SK-N-SH (cell line): ENCODE data around the gene KYNU. TPM values are rescaled to one million over a fixed set of nuclear protein-coding genes. Genes with fewer than 3 reads are reported as not detected.

ENCODE experiments used
- CTCF ChIA-PET: fragments of 300-600, 350-600 bp; formaldehyde crosslinking; extraction: SDS; loops from one replicate; lab custom pipeline; 2021; lab: Yijun Ruan, JAX
- POLR2A ChIA-PET: fragments of 350-600 bp; sonication (Branson Sonifier 250); formaldehyde crosslinking; extraction: SDS; loops from one replicate; lab custom pipeline; 2020; ENCODE audit warnings: antibody characterized with exemption, inconsistent platforms; lab: Yijun Ruan, JAX
- DNase-seq: peaks from one replicate; pipeline ENCODE4 v3.0.0; 2012
- H2AFZ ChIP-seq: fragments of 200-600 bp; sonication (generic); 2 replicates; pipeline ENCODE4 v1.8.1; 2016; ENCODE audit warnings: antibody characterized with exemption, mild to moderate bottlenecking, low read depth
- H3F3A ChIP-seq: fragments of 200-600 bp; sonication (generic); replicated peaks from 2 replicates; pipeline ENCODE3; 2016; ENCODE audit warnings: antibody characterized with exemption, mild to moderate bottlenecking; ENCODE audit not compliant: insufficient read depth
- H3K27ac ChIP-seq, 2 experiments: fragments of 200-500 bp in 1 of 2; fragments of 200-600 bp in 1 of 2; sonication (Bioruptor generic) in 1 of 2; sonication (generic), shearing (Covaris generic) in 1 of 2; 2 replicates each; pipeline versions ENCODE4 v1.5.1 to v1.6.1; 2014 to 2016; ENCODE audit warnings: low read depth in 2 of 2, inconsistent platforms in 1 of 2, low read length in 1 of 2, mild to moderate bottlenecking in 1 of 2, mixed read lengths in 1 of 2
- H3K27me3 ChIP-seq: fragments of 200-600 bp; sonication (generic), shearing (Covaris generic); 2 replicates; pipeline ENCODE4 v1.6.1; 2016; ENCODE audit warnings: mixed run types; ENCODE audit not compliant: insufficient read depth
- H3K36me3 ChIP-seq, 2 experiments: fragments of 200-500 bp in 1 of 2; fragments of 200-600 bp in 1 of 2; sonication (Bioruptor generic) in 1 of 2; sonication (generic) in 1 of 2; replicated peaks in 1 of 2; 2 replicates each; pipeline versions ENCODE3 to v1.5.1; 2014 to 2016; ENCODE audit warnings: low read length in 1 of 2, mild to moderate bottlenecking in 1 of 2; ENCODE audit not compliant: insufficient read depth in 2 of 2, control insufficient read depth in 1 of 2
- H3K4me1 ChIP-seq, 2 experiments: fragments of 200-500 bp in 1 of 2; fragments of 200-600 bp in 1 of 2; sonication (Bioruptor generic) in 1 of 2; sonication (generic), shearing (Covaris generic) in 1 of 2; 2 replicates each; pipeline versions ENCODE4 v1.5.1 to v1.6.1; 2014 to 2016; ENCODE audit warnings: low read depth in 1 of 2, low read length in 1 of 2, mixed run types in 1 of 2; ENCODE audit not compliant: insufficient read depth in 2 of 2, control insufficient read depth in 1 of 2
- H3K4me2 ChIP-seq: fragments of 200-600 bp; sonication (generic), shearing (Covaris generic); 2 replicates; pipeline ENCODE4 v1.6.1; 2017; ENCODE audit warnings: mixed run types
- H3K4me3 ChIP-seq, 2 experiments: fragments of 200-500 bp in 1 of 2; fragments of 200-600 bp in 1 of 2; sonication (Bioruptor generic) in 1 of 2; sonication (generic), shearing (Covaris generic) in 1 of 2; 2 replicates each; pipeline versions ENCODE4 v1.5.1 to v1.8.1; 2014 to 2016; ENCODE audit warnings: low read depth in 2 of 2, inconsistent platforms in 1 of 2, low read length in 1 of 2, mild to moderate bottlenecking in 1 of 2, mixed read lengths in 1 of 2, moderate library complexity in 1 of 2
- H3K79me2 ChIP-seq: fragments of 200-600 bp; sonication (generic); 2 replicates; pipeline ENCODE4 v1.8.1; 2017; ENCODE audit warnings: mild to moderate bottlenecking; ENCODE audit not compliant: insufficient read depth
- H3K9ac ChIP-seq: fragments of 200-600 bp; sonication (generic); 2 replicates; pipeline ENCODE4 v1.6.1; 2017; ENCODE audit warnings: mixed run types
- H3K9me2 ChIP-seq: fragments of 200-600 bp; sonication (generic); 2 replicates; pipeline ENCODE4 v1.6.1; 2017; ENCODE audit warnings: mixed run types
- H3K9me3 ChIP-seq: fragments of 200-600 bp; sonication (generic); 2 replicates; pipeline ENCODE4 v1.6.1; 2017; ENCODE audit warnings: mixed run types, mild to moderate bottlenecking, moderate library complexity
- H4K20me1 ChIP-seq: fragments of 200-600 bp; sonication (generic); 2 replicates; pipeline ENCODE4 v1.6.1; 2017; ENCODE audit warnings: mild to moderate bottlenecking, mixed run types; ENCODE audit not compliant: insufficient read depth
- ELF1 ChIP-seq: IDR thresholded peaks from 2 replicates; pipeline ENCODE4 v1.4.0; 2012
- EP300 ChIP-seq, 2 experiments: IDR thresholded peaks; 2 replicates each; pipeline versions ENCODE4 v1.4.0 to v1.6.1; 2012; ENCODE audit warnings: borderline replicate concordance in 1 of 2, low read depth in 1 of 2, low read length in 1 of 2
- EZH2phosphoT487 ChIP-seq: fragments of 200-600 bp; sonication (generic); IDR thresholded peaks from 2 replicates; pipeline ENCODE4 v1.6.1; 2017; ENCODE audit warnings: low read depth, mixed run types, mild to moderate bottlenecking, antibody characterized with exemption, moderate library complexity, borderline replicate concordance
- FOSL2 ChIP-seq: IDR thresholded peaks from 2 replicates; pipeline ENCODE4 v1.4.0; 2012; ENCODE audit warnings: low read depth, mild to moderate bottlenecking, moderate library complexity, borderline replicate concordance
- FOXJ3 ChIP-seq: sonication (generic); formaldehyde crosslinking; IDR thresholded peaks from 2 replicates; pipeline ENCODE4 v1.5.1; 2020; ENCODE audit warnings: mild to moderate bottlenecking, missing genetic modification reagents
- FOXM1 ChIP-seq: IDR thresholded peaks from 2 replicates; pipeline ENCODE4 v1.4.0; 2012; ENCODE audit warnings: low read depth, mild to moderate bottlenecking
- GATA2 ChIP-seq: sonication (generic); formaldehyde crosslinking; IDR thresholded peaks from 2 replicates; pipeline ENCODE4 v1.5.0; 2020; ENCODE audit warnings: mild to moderate bottlenecking, missing genetic modification reagents
- MAX ChIP-seq: IDR thresholded peaks from 2 replicates; pipeline ENCODE4 v1.4.0; 2012; ENCODE audit warnings: low read depth
- MXI1 ChIP-seq: IDR thresholded peaks from 2 replicates; pipeline ENCODE4 v1.6.1; 2012; ENCODE audit warnings: mild to moderate bottlenecking, low read depth, low read length, improper control_type of control experiment
- NFIC ChIP-seq: IDR thresholded peaks from 2 replicates; pipeline ENCODE4 v1.4.0; 2012; ENCODE audit warnings: borderline replicate concordance
- RCOR1 ChIP-seq: fragments of 150-350 bp; IDR thresholded peaks from 2 replicates; pipeline ENCODE4 v1.6.1; 2017; ENCODE audit warnings: antibody characterized with exemption, low read length
- RFX5 ChIP-seq: IDR thresholded peaks from 2 replicates; pipeline ENCODE4 v1.6.1; 2012; ENCODE audit warnings: mild to moderate bottlenecking, improper control_type of control experiment, low read length
- SMC3 ChIP-seq: IDR thresholded peaks from 2 replicates; pipeline ENCODE4 v1.6.1; 2012; ENCODE audit warnings: low read depth, low read length, improper control_type of control experiment
- TCF12 ChIP-seq: IDR thresholded peaks from 2 replicates; pipeline ENCODE4 v1.4.0; 2012
- USF2 ChIP-seq: fragments of 150-350 bp; IDR thresholded peaks from 2 replicates; pipeline ENCODE4 v1.6.1; 2017; ENCODE audit warnings: antibody characterized with exemption, low read length, low read depth, borderline replicate concordance
- WGBS: methylation state at CpG from one replicate; pipeline ENCODE4 v1.1.6; 2017; ENCODE audit warnings: low lambda C conversion rate; 5-methylcytosine and 5-hydroxymethylcytosine counted together
- polyA plus RNA-seq, 3 experiments: library from polyadenylated mRNA; depleted of rRNA; stranded (reverse); fragments of >200 nt; gene quantifications; 2 replicates each; pipeline ENCODE4 v1.2.3, GENCODE V29; 2012
- TF ChIP-seq, protein P1 (sequence below): IDR thresholded peaks from 2 replicates; pipeline ENCODE4 v1.6.1; 2012; ENCODE audit warnings: mild to moderate bottlenecking, low read depth, low read length, moderate library complexity
- TF ChIP-seq, protein P2 (sequence below): IDR thresholded peaks from 2 replicates; pipeline ENCODE4; 2012
- TF ChIP-seq, protein P3 (sequence below): fragments of 200-600 bp; sonication (generic); IDR thresholded peaks from 2 replicates; pipeline ENCODE4 v1.6.1; 2017; ENCODE audit warnings: antibody characterized with exemption, mild to moderate bottlenecking, moderate library complexity

The KYNU gene
- polyA plus RNA-seq, 1 of the 3 experiments (the other 2 are of a cell fraction): not detected

- Histone ChIP-seq H3K27me3 (no peaks in the 10 kb centered on the region), H3K4me3 (no peak overlapping the region), H2AFZ (no peak overlapping the region), H3K9me3 (no peaks in the 10 kb centered on the region), H3K36me3 (no peaks in the 10 kb centered on the region), H3K27ac (no peak overlapping the region), H3K4me1 (no peaks in the 10 kb centered on the region), H3K9ac (no peak overlapping the region), H3F3A (no peaks in the 10 kb centered on the region), H3K4me2 (no peak overlapping the region)
- 42% methylated on average over 6 of the region's 6 CpGs for WGBS
- CTCF ChIA-PET: no interaction called here
- TF ChIP-seq ELF1 (no peak), FOSL2 (no peak), MXI1 (no peak), EZH2phosphoT487 (no peak), GATA2 (CRISPR knock-in tag) (no peak), TCF12 (no peak), RCOR1 (no peak), NFIC (no peak), SMC3 (no peak), FOXJ3 (no peak)
- TF ChIP-seq, protein P1, sequence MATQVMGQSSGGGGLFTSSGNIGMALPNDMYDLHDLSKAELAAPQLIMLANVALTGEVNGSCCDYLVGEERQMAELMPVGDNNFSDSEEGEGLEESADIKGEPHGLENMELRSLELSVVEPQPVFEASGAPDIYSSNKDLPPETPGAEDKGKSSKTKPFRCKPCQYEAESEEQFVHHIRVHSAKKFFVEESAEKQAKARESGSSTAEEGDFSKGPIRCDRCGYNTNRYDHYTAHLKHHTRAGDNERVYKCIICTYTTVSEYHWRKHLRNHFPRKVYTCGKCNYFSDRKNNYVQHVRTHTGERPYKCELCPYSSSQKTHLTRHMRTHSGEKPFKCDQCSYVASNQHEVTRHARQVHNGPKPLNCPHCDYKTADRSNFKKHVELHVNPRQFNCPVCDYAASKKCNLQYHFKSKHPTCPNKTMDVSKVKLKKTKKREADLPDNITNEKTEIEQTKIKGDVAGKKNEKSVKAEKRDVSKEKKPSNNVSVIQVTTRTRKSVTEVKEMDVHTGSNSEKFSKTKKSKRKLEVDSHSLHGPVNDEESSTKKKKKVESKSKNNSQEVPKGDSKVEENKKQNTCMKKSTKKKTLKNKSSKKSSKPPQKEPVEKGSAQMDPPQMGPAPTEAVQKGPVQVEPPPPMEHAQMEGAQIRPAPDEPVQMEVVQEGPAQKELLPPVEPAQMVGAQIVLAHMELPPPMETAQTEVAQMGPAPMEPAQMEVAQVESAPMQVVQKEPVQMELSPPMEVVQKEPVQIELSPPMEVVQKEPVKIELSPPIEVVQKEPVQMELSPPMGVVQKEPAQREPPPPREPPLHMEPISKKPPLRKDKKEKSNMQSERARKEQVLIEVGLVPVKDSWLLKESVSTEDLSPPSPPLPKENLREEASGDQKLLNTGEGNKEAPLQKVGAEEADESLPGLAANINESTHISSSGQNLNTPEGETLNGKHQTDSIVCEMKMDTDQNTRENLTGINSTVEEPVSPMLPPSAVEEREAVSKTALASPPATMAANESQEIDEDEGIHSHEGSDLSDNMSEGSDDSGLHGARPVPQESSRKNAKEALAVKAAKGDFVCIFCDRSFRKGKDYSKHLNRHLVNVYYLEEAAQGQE: no peak
- TF ChIP-seq, protein P2, sequence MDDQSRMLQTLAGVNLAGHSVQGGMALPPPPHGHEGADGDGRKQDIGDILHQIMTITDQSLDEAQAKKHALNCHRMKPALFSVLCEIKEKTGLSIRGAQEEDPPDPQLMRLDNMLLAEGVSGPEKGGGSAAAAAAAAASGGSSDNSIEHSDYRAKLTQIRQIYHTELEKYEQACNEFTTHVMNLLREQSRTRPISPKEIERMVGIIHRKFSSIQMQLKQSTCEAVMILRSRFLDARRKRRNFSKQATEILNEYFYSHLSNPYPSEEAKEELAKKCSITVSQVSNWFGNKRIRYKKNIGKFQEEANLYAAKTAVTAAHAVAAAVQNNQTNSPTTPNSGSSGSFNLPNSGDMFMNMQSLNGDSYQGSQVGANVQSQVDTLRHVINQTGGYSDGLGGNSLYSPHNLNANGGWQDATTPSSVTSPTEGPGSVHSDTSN: no peak
- TF ChIP-seq, all 33 proteins: peak for 0
- Histone ChIP-seq H3K79me2 (no peaks in the 10 kb centered on the region), H3K9me2 (no peaks in the 10 kb centered on the region), H4K20me1 (no peaks in the 10 kb centered on the region)
- POLR2A ChIA-PET: no interaction called here
- no peak for DNase-seq
Observed at GRCh38 chr2:142853912-142854311, 23.6 kb upstream of the KYNU start.

- no peak for DNase-seq
- no peaks in the 10 kb centered on the region for H3K79me2 ChIP-seq
- no peaks in the 10 kb centered on the region for H3K4me1 ChIP-seq
- H4K20me1 ChIP-seq: no peaks in the 10 kb centered on the region
- POLR2A ChIA-PET: no interaction called here
- H3K27me3 ChIP-seq: no peaks in the 10 kb centered on the region
- no peak overlapping the region for H3K4me3 ChIP-seq
- 48% methylated on average over 5 of the region's 5 CpGs for WGBS
- no peaks in the 10 kb centered on the region for H3F3A ChIP-seq
- no peak overlapping the region for H2AFZ ChIP-seq
- no peak overlapping the region for H3K9ac ChIP-seq
- no peak overlapping the region for H3K4me2 ChIP-seq
- no peaks in the 10 kb centered on the region for H3K9me2 ChIP-seq
- CTCF ChIA-PET: no interaction called here
- no peak overlapping the region for H3K27ac ChIP-seq
- no peaks in the 10 kb centered on the region for H3K36me3 ChIP-seq
- H3K9me3 ChIP-seq: no peaks in the 10 kb centered on the region
- TF ChIP-seq FOSL2: no peak
- TF ChIP-seq FOXM1: no peak
- no peak for TF ChIP-seq MAX
- no peak for TF ChIP-seq FOXJ3
- TF ChIP-seq, protein P3, sequence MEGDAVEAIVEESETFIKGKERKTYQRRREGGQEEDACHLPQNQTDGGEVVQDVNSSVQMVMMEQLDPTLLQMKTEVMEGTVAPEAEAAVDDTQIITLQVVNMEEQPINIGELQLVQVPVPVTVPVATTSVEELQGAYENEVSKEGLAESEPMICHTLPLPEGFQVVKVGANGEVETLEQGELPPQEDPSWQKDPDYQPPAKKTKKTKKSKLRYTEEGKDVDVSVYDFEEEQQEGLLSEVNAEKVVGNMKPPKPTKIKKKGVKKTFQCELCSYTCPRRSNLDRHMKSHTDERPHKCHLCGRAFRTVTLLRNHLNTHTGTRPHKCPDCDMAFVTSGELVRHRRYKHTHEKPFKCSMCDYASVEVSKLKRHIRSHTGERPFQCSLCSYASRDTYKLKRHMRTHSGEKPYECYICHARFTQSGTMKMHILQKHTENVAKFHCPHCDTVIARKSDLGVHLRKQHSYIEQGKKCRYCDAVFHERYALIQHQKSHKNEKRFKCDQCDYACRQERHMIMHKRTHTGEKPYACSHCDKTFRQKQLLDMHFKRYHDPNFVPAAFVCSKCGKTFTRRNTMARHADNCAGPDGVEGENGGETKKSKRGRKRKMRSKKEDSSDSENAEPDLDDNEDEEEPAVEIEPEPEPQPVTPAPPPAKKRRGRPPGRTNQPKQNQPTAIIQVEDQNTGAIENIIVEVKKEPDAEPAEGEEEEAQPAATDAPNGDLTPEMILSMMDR: no peak
- TF ChIP-seq, protein P2: no peak
- no peak for TF ChIP-seq EP300 (IDR thresholded peaks at IDR 0.05; ENCODE audit: borderline replicate concordance in 1 of 2, low read depth in 1 of 2, low read length in 1 of 2)
- TF ChIP-seq ELF1: no peak
- TF ChIP-seq USF2: no peak
- no peak for TF ChIP-seq RFX5
Observed at GRCh38 chr2:142857256-142858164, 20.0 kb upstream of the KYNU start.
